ENCODE data around the gene ZMIZ1.

The ZMIZ1 gene

GRCh38 chr10:79193694-79194382, 125.1 kb downstream of the ZMIZ1 start:
- DNase-seq, result no peak
- peaks cover 0 to 66% (median 57%) of the 10 kb centered on the region in 4 experiments for H3K4me1 ChIP-seq (ENCODE audit: control extremely low read depth in 1 of 4, control insufficient read depth in 4 of 4, insufficient read depth in 4 of 4, low read length in 3 of 4)
- H3K4me3 ChIP-seq (ENCODE audit: control insufficient read depth in 1 of 7, extremely low read depth in 1 of 7, insufficient read depth in 4 of 7, low read depth in 2 of 7, low read length in 6 of 7), result no peak overlapping the region
- peaks cover 8 to 73% (median 41%) of the 10 kb centered on the region in 4 experiments for H3K36me3 ChIP-seq (ENCODE audit: control insufficient read depth in 4 of 4, insufficient read depth in 4 of 4, low read length in 3 of 4)
- H3K9me3 ChIP-seq (ENCODE audit: control extremely low read depth in 1 of 5, control insufficient read depth in 4 of 5, insufficient read depth in 2 of 5, low read depth in 1 of 5, low read length in 4 of 5), result no peaks in the 10 kb centered on the region
- POLR2A ChIA-PET, result interaction anchor here (2.0 to 2.1 kb wide), 2 partner anchors 15 to 100 kb away, joined by 4 to 6 read pairs; no protein-coding TSS in a partner anchor
- H3K27ac ChIP-seq (ENCODE audit: insufficient read depth in 1 of 2, low read depth in 1 of 2, low read length in 2 of 2, poor library complexity in 1 of 2, severe bottlenecking in 2 of 2), result no peak overlapping the region
- no peaks in the 10 kb centered on the region for H3K27me3 ChIP-seq (replicated peaks in 2 of 5; ENCODE audit: control insufficient read depth in 4 of 5, insufficient read depth in 5 of 5, low read length in 4 of 5)
- WGBS (ENCODE audit: insufficient coverage), result 83% methylated on average over 12 of the region's 14 CpGs
- CTCF ChIA-PET, result interaction anchor here (0.9 to 14.1 kb wide), 19 partner anchors 10 to 1147 kb away, joined by 3 to 195 read pairs (median 11); no protein-coding TSS in a partner anchor

- CTCF ChIA-PET, result interaction anchor here (0.6 to 14.1 kb wide), 43 partner anchors 8 to 1149 kb away, joined by 3 to 195 read pairs (median 6); no protein-coding TSS in a partner anchor
- Histone ChIP-seq H3K4me1 (ENCODE audit: control extremely low read depth in 1 of 4, control insufficient read depth in 4 of 4, insufficient read depth in 4 of 4, low read length in 3 of 4) (peaks cover 0 to 51% (median 43%) of the 10 kb centered on the region in 4 experiments), H3K4me3 (ENCODE audit: control insufficient read depth in 1 of 7, extremely low read depth in 1 of 7, insufficient read depth in 4 of 7, low read depth in 2 of 7, low read length in 6 of 7) (peak overlapping the region in 3 of 7 experiments; percentile 4 to 37 (median 34)), H3K27ac (ENCODE audit: insufficient read depth in 1 of 2, low read depth in 1 of 2, low read length in 2 of 2, poor library complexity in 1 of 2, severe bottlenecking in 2 of 2) (peak overlapping the region in 1 of 2 experiments; percentile 50), H3K36me3 (ENCODE audit: control insufficient read depth in 4 of 4, insufficient read depth in 4 of 4, low read length in 3 of 4) (peaks cover 10 to 64% (median 41%) of the 10 kb centered on the region in 4 experiments), H3K27me3 (replicated peaks in 2 of 5; ENCODE audit: control insufficient read depth in 4 of 5, insufficient read depth in 5 of 5, low read length in 4 of 5) (no peaks in the 10 kb centered on the region), H3K9me3 (ENCODE audit: control extremely low read depth in 1 of 5, control insufficient read depth in 4 of 5, insufficient read depth in 2 of 5, low read depth in 1 of 5, low read length in 4 of 5) (no peaks in the 10 kb centered on the region)
- DNase-seq, result peak; percentile 86 to 93 (median 92)
- POLR2A ChIA-PET, result interaction anchor here (0.6 to 2.1 kb wide), 11 partner anchors 10 to 172 kb away, joined by 3 to 6 read pairs (median 4); partner anchors contain the start of gene ZMIZ1
- 16% methylated on average over 22 of the region's 22 CpGs for WGBS (ENCODE audit: insufficient coverage)
Observed at GRCh38 chr10:79195091-79195923, 126.5 kb downstream of the ZMIZ1 start.

DNA sequence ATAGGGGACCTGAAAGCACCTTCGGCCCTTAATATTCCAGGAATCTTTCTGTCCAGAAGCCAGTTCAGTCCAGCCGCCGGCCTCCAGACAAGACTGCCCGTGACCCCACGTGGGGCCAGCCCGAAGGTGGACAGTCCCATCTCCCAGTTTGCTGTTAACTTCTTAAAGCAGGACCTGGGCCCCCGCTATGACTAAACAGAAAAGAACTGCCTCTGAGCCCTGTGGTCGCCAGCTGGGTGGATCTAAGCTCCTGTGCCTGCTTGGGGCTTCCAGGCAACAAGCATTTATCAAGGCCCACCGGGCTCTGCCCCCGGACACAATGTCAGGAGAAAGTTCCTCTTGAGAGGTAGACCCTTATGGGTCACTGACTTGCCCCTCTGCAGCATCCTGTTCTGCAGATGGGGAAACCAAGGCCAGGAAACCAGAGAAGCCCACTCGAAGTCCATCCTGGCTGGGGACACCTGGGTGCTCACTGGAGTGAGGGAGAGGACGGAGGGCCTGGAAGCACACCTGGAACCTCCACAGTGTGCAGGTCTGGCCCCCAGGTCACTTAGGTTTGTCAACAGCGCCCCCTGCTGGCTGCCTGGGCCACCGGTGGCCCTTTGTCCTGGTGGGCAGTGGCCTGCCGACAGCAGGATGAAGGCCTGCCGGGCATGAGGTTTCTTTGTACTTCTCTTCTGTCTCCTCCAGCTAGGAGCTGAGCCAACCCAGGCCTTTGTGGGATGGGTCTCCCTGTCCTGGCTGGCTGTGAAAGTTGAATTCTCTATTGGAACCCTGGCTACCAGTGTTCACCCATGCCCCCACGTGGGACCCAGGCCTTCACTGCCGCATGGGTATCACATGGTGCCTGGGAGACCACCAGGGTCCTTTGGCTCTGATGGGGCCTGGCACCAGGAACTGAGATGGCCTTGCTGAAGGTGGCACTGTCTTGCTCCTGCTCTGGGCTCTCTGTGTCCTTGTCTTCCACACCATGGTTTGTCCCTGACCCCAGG, 128.0 kb downstream of the ZMIZ1 start:
- WGBS (ENCODE audit: insufficient coverage), result 72% methylated on average over 18 of the region's 18 CpGs
- Histone ChIP-seq H3K27me3 (replicated peaks in 2 of 5; ENCODE audit: control insufficient read depth in 4 of 5, insufficient read depth in 5 of 5, low read length in 4 of 5) (no peaks in the 10 kb centered on the region), H3K36me3 (ENCODE audit: control insufficient read depth in 4 of 4, insufficient read depth in 4 of 4, low read length in 3 of 4) (peaks cover 10 to 63% (median 47%) of the 10 kb centered on the region in 4 experiments), H3K27ac (ENCODE audit: insufficient read depth in 1 of 2, low read depth in 1 of 2, low read length in 2 of 2, poor library complexity in 1 of 2, severe bottlenecking in 2 of 2) (peak overlapping the region; percentile 9 to 41), H3K9me3 (ENCODE audit: control extremely low read depth in 1 of 5, control insufficient read depth in 4 of 5, insufficient read depth in 2 of 5, low read depth in 1 of 5, low read length in 4 of 5) (no peaks in the 10 kb centered on the region), H3K4me3 (ENCODE audit: control insufficient read depth in 1 of 7, extremely low read depth in 1 of 7, insufficient read depth in 4 of 7, low read depth in 2 of 7, low read length in 6 of 7) (no peak overlapping the region), H3K4me1 (ENCODE audit: control extremely low read depth in 1 of 4, control insufficient read depth in 4 of 4, insufficient read depth in 4 of 4, low read length in 3 of 4) (peaks cover 0 to 40% (median 30%) of the 10 kb centered on the region in 4 experiments)
- ChIA-PET CTCF (interaction anchor here (0.8 to 14.1 kb wide), 40 partner anchors 9 to 1155 kb away, joined by 3 to 195 read pairs (median 4); no protein-coding TSS in a partner anchor), POLR2A (no interaction called here)
- DNase-seq, result peak; percentile 50 to 71 (median 70)

DNA sequence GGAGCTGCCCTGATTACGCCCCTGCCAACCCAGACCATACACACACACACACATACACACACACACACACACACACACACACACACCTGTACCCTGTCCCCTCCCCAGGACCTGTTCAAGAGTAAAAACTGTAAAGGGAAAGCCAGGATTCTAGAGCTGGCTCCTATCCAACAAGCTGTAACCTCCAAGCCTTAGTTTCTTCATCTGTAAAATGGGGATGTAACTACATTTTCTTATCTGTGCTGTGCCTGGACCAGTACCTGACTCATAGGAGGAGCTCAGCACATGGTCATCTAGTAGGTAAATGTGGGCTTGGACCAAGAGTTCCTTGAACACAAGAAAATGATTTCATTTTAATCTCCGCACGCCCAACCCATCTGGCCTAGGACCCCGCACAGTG, 128.8 kb downstream of the ZMIZ1 start:
- DNase-seq, result no peak
- ChIA-PET CTCF (interaction anchor here (0.5 to 14.1 kb wide), 27 partner anchors 9 to 1156 kb away, joined by 3 to 195 read pairs (median 4); no protein-coding TSS in a partner anchor), POLR2A (no interaction called here)
- H3K4me3 ChIP-seq (ENCODE audit: control insufficient read depth in 1 of 7, extremely low read depth in 1 of 7, insufficient read depth in 4 of 7, low read depth in 2 of 7, low read length in 6 of 7), result no peak overlapping the region
- 100% methylated on average over 3 of the region's 4 CpGs for WGBS (ENCODE audit: insufficient coverage)
- no peaks in the 10 kb centered on the region for H3K9me3 ChIP-seq (ENCODE audit: control extremely low read depth in 1 of 5, control insufficient read depth in 4 of 5, insufficient read depth in 2 of 5, low read depth in 1 of 5, low read length in 4 of 5)
- H3K27me3 ChIP-seq (replicated peaks in 2 of 5; ENCODE audit: control insufficient read depth in 4 of 5, insufficient read depth in 5 of 5, low read length in 4 of 5), result no peaks in the 10 kb centered on the region
- peaks cover 10 to 63% (median 48%) of the 10 kb centered on the region in 4 experiments for H3K36me3 ChIP-seq (ENCODE audit: control insufficient read depth in 4 of 4, insufficient read depth in 4 of 4, low read length in 3 of 4)
- no peak overlapping the region for H3K27ac ChIP-seq (ENCODE audit: insufficient read depth in 1 of 2, low read depth in 1 of 2, low read length in 2 of 2, poor library complexity in 1 of 2, severe bottlenecking in 2 of 2)
- H3K4me1 ChIP-seq (ENCODE audit: control extremely low read depth in 1 of 4, control insufficient read depth in 4 of 4, insufficient read depth in 4 of 4, low read length in 3 of 4), result peaks cover 0 to 32% (median 25%) of the 10 kb centered on the region in 4 experiments

DNA sequence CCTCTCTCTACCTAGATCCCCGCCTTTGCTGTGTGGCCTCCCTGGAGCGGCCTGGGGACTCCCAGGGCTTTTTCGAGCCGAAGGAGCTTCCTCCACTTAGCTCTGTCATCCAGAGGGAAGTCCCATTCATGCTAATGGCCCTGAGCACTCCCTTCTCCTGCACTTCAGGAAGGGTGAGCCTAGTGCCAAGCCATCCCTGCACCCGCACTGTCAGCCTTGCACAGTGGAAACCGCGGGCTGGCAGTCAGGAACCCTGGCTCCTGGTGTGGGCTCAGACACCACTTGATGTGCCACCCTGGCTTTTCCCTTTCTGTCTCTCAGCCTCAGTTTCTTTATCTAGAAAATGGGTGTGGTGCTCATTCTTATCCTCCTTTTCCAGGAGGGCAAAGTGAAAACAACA, 131.6 kb downstream of the ZMIZ1 start:
- no peaks in the 10 kb centered on the region for H3K27me3 ChIP-seq (replicated peaks in 2 of 5; ENCODE audit: control insufficient read depth in 4 of 5, insufficient read depth in 5 of 5, low read length in 4 of 5)
- ChIA-PET CTCF (interaction anchor here (1.2 to 14.1 kb wide), 4 partner anchors 10 to 86 kb away, joined by 3 to 195 read pairs (median 59); no protein-coding TSS in a partner anchor), POLR2A (no interaction called here)
- 98% methylated on average over 7 of the region's 7 CpGs for WGBS (ENCODE audit: insufficient coverage)
- no peak overlapping the region for H3K27ac ChIP-seq (ENCODE audit: insufficient read depth in 1 of 2, low read depth in 1 of 2, low read length in 2 of 2, poor library complexity in 1 of 2, severe bottlenecking in 2 of 2)
- no peaks in the 10 kb centered on the region for H3K9me3 ChIP-seq (ENCODE audit: control extremely low read depth in 1 of 5, control insufficient read depth in 4 of 5, insufficient read depth in 2 of 5, low read depth in 1 of 5, low read length in 4 of 5)
- H3K36me3 ChIP-seq (ENCODE audit: control insufficient read depth in 4 of 4, insufficient read depth in 4 of 4, low read length in 3 of 4), result peaks cover 5 to 74% (median 63%) of the 10 kb centered on the region in 4 experiments
- no peak overlapping the region for H3K4me3 ChIP-seq (ENCODE audit: control insufficient read depth in 1 of 7, extremely low read depth in 1 of 7, insufficient read depth in 4 of 7, low read depth in 2 of 7, low read length in 6 of 7)
- no peak for DNase-seq
- peaks cover 0 to 13% (median 6%) of the 10 kb centered on the region in 4 experiments for H3K4me1 ChIP-seq (ENCODE audit: control extremely low read depth in 1 of 4, control insufficient read depth in 4 of 4, insufficient read depth in 4 of 4, low read length in 3 of 4)

GRCh38 chr10:79201706-79202105, 132.9 kb downstream of the ZMIZ1 start:
- no peaks in the 10 kb centered on the region for H3K9me3 ChIP-seq (ENCODE audit: control extremely low read depth in 1 of 5, control insufficient read depth in 4 of 5, insufficient read depth in 2 of 5, low read depth in 1 of 5, low read length in 4 of 5)
- DNase-seq, result no peak
- peaks cover 5 to 75% (median 64%) of the 10 kb centered on the region in 4 experiments for H3K36me3 ChIP-seq (ENCODE audit: control insufficient read depth in 4 of 4, insufficient read depth in 4 of 4, low read length in 3 of 4)
- CTCF ChIA-PET, result interaction anchor here (0.9 to 1.8 kb wide), 2 partner anchors 12 to 21 kb away, joined by 3 to 10 read pairs; no protein-coding TSS in a partner anchor
- WGBS (ENCODE audit: insufficient coverage), result 94% methylated on average over 7 of the region's 8 CpGs
- no peaks in the 10 kb centered on the region for H3K27me3 ChIP-seq (replicated peaks in 2 of 5; ENCODE audit: control insufficient read depth in 4 of 5, insufficient read depth in 5 of 5, low read length in 4 of 5)
- H3K4me3 ChIP-seq (ENCODE audit: control insufficient read depth in 1 of 7, extremely low read depth in 1 of 7, insufficient read depth in 4 of 7, low read depth in 2 of 7, low read length in 6 of 7), result no peak overlapping the region
- peaks cover 0 to under 1% (median under 1%) of the 10 kb centered on the region in 4 experiments for H3K4me1 ChIP-seq (ENCODE audit: control extremely low read depth in 1 of 4, control insufficient read depth in 4 of 4, insufficient read depth in 4 of 4, low read length in 3 of 4)
- no peak overlapping the region for H3K27ac ChIP-seq (ENCODE audit: insufficient read depth in 1 of 2, low read depth in 1 of 2, low read length in 2 of 2, poor library complexity in 1 of 2, severe bottlenecking in 2 of 2)
- POLR2A ChIA-PET, result no interaction called here

All from common myeloid progenitor, CD34-positive (primary cell).